T-helper 2 cell treated with Interferon-gamma antibody and Interleukin-4, amounts not matched to agents 100 ng/mL and 5 ng/mL, for 36 hours (primary cell): Measurements from ENCODE around the gene CLEC7A. TPM values are rescaled to one million over a fixed set of nuclear protein-coding genes. Genes with fewer than 3 reads are reported as not detected.

Experiments
- intact Hi-C: fragments of 100-400 bp; cut with micrococcal nuclease; formaldehyde crosslinking; loops from one replicate; pipeline ENCODE4 v1.15.1; 2023
- total RNA-seq: library from RNA; stranded (reverse); gene quantifications from 2 replicates; pipeline ENCODE4 v1.2.3, GENCODE V29; 2022

CLEC7A gene
- total RNA-seq, 1 donor from 2014 or later, result not detected

- intact Hi-C loops, result no loop called here
Observed at GRCh38 chr12:10142976-10143589, 13.1 kb upstream of the CLEC7A start.

GRCh38 chr12:10140001-10140400, 10.0 kb upstream of the CLEC7A start:
- intact Hi-C loops, result loop anchor here (1.0 to 2.0 kb wide), 4 partner anchors 106 to 390 kb away; no protein-coding TSS in a partner anchor

- intact Hi-C loops, result no loop called here
Observed at GRCh38 chr12:10136637-10137205, 6.7 kb upstream of the CLEC7A start.

- intact Hi-C loops, result no loop called here
Observed at GRCh38 chr12:10135126-10135525, 5.1 kb upstream of the CLEC7A start.

- intact Hi-C loops, result no loop called here
Observed at GRCh38 chr12:10132850-10133370, 2.9 kb upstream of the CLEC7A start.

- intact Hi-C loops, result no loop called here
Observed at GRCh38 chr12:10131111-10131690, 1.2 kb upstream of the CLEC7A start.

- intact Hi-C loops, result no loop called here
Observed at GRCh38 chr12:10128687-10129086, 1.3 kb downstream of the CLEC7A start.

GRCh38 chr12:10126413-10126812, 3.6 kb downstream of the CLEC7A start:
- intact Hi-C loops, result no loop called here

- intact Hi-C loops, result no loop called here
Observed at GRCh38 chr12:10122689-10123088, 7.3 kb downstream of the CLEC7A start.

GRCh38 chr12:10121278-10121677, 8.7 kb downstream of the CLEC7A start:
- intact Hi-C loops, result no loop called here

GRCh38 chr12:10119066-10119465, 10.9 kb downstream of the CLEC7A start:
- intact Hi-C loops, result no loop called here

GRCh38 chr12:10115890-10116289, 14.1 kb downstream of the CLEC7A start:
- intact Hi-C loops, result no loop called here

GRCh38 chr12:10115311-10115710, 14.7 kb downstream of the CLEC7A start:
- intact Hi-C loops, result no loop called here

- intact Hi-C loops, result no loop called here
Observed at GRCh38 chr12:10113920-10114319, 16.1 kb downstream of the CLEC7A start.

- intact Hi-C loops, result no loop called here
Observed at GRCh38 chr12:10113075-10113474, 16.9 kb downstream of the CLEC7A start.

- intact Hi-C loops, result no loop called here
Observed at GRCh38 chr12:10111451-10111850, 18.5 kb downstream of the CLEC7A start.

- intact Hi-C loops, result no loop called here
Observed at GRCh38 chr12:10110256-10110844, 19.6 kb downstream of the CLEC7A start.

- intact Hi-C loops, result no loop called here
Observed at GRCh38 chr12:10102322-10102721, 27.7 kb downstream of the CLEC7A start.

GRCh38 chr12:10101648-10102220, 28.3 kb downstream of the CLEC7A start:
- intact Hi-C loops, result no loop called here

GRCh38 chr12:10101042-10101579, 28.9 kb downstream of the CLEC7A start:
- intact Hi-C loops, result no loop called here

GRCh38 chr12:10098791-10099190, 31.2 kb downstream of the CLEC7A start, which contains the start of gene CLEC1A:
Gene CLEC1A, minus strand, starts transcription at chr12:10098985. Its CDS starts 63 bp downstream, at chr12:10098922.
- intact Hi-C loops, result no loop called here

GRCh38 chr12:10097521-10097920, 32.5 kb downstream of the CLEC7A start:
- intact Hi-C loops, result no loop called here
